ENCODE data around the gene CLVS2. TPM values are rescaled to one million over a fixed set of nuclear protein-coding genes. Genes with fewer than 3 reads are reported as not detected.
A peak's percentile ranks its signal among the peaks of the same experiment; 100 is the strongest.

Gene CLVS2
- total RNA-seq, 1 experiment from 2014 or later: not detected

GRCh38 chr6:123085403-123085802 is 89.4 kb downstream of the CLVS2 start:
- intact Hi-C loops (cut with micrococcal nuclease; ENCODE audit: unreplicated experiment): no loop called here
- Mint-ChIP-seq H3K4me1 (ENCODE audit: low read depth, unreplicated experiment) (peaks cover 8% of the 10 kb centered on the region), H3K27me3 (ENCODE audit: unreplicated experiment) (no peaks in the 10 kb centered on the region), H3K27ac (ENCODE audit: unreplicated experiment) (no peak overlapping the region), H3K36me3 (ENCODE audit: insufficient read depth, unreplicated experiment) (no peaks in the 10 kb centered on the region), H3K9me3 (ENCODE audit: low read depth, unreplicated experiment) (no peaks in the 10 kb centered on the region), H3K4me3 (ENCODE audit: low read depth, unreplicated experiment) (no peak overlapping the region)
- no peak for DNase-seq
- CTCF ChIA-PET: no interaction called here
- no peak for TF ChIP-seq CTCF (IDR thresholded peaks at IDR 0.05; ENCODE audit: unreplicated experiment)
- BruUV-seq (replicated peaks): no TSS peak

DNA sequence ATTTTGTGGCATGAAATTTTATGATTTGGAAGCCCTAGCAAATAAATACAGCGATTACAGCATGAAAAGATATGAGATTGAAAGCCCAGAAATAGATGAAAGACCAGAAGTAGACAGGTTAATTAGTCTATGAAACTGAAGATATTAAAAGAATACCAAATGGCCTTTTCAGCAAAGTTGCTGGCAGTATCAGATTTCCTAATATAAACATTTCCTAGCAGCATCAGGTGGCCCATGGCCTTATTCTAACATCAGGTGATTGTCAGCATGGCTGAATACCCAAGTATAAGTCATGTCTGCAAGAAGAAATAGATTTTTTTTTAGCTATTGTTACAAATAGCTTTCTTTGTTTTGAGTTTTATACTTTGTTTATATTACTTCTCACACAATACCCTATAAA is 93.2 kb downstream of the CLVS2 start:
- Mint-ChIP-seq H3K27ac (ENCODE audit: unreplicated experiment) (no peak overlapping the region), H3K36me3 (ENCODE audit: insufficient read depth, unreplicated experiment) (no peaks in the 10 kb centered on the region), H3K9me3 (ENCODE audit: low read depth, unreplicated experiment) (no peaks in the 10 kb centered on the region), H3K4me1 (ENCODE audit: low read depth, unreplicated experiment) (peaks cover 32% of the 10 kb centered on the region), H3K27me3 (ENCODE audit: unreplicated experiment) (no peaks in the 10 kb centered on the region), H3K4me3 (ENCODE audit: low read depth, unreplicated experiment) (no peak overlapping the region)
- TF ChIP-seq CTCF (IDR thresholded peaks at IDR 0.05; ENCODE audit: unreplicated experiment): no peak
- CTCF ChIA-PET: no interaction called here
- no peak for DNase-seq
- BruUV-seq (replicated peaks): no TSS peak
- intact Hi-C loops (cut with micrococcal nuclease; ENCODE audit: unreplicated experiment): no loop called here

- Mint-ChIP-seq H3K4me3 (ENCODE audit: low read depth, unreplicated experiment) (peak overlapping the region; percentile 32), H3K27ac (ENCODE audit: unreplicated experiment) (peak overlapping the region; percentile 82), H3K9me3 (ENCODE audit: low read depth, unreplicated experiment) (no peaks in the 10 kb centered on the region), H3K36me3 (ENCODE audit: insufficient read depth, unreplicated experiment) (no peaks in the 10 kb centered on the region), H3K27me3 (ENCODE audit: unreplicated experiment) (no peaks in the 10 kb centered on the region), H3K4me1 (ENCODE audit: low read depth, unreplicated experiment) (peaks cover 32% of the 10 kb centered on the region)
- CTCF ChIA-PET: interaction anchor here (0.8 kb wide), 1 partner anchor 14 kb away, joined by 3 read pairs; no protein-coding TSS in a partner anchor
- intact Hi-C loops (cut with micrococcal nuclease; ENCODE audit: unreplicated experiment): no loop called here
- no peak for TF ChIP-seq CTCF (IDR thresholded peaks at IDR 0.05; ENCODE audit: unreplicated experiment)
- DNase-seq: peak; percentile 23
- no TSS peak for BruUV-seq (replicated peaks)
Measured at GRCh38 chr6:123091091-123091895, 95.3 kb downstream of the CLVS2 start.

DNA sequence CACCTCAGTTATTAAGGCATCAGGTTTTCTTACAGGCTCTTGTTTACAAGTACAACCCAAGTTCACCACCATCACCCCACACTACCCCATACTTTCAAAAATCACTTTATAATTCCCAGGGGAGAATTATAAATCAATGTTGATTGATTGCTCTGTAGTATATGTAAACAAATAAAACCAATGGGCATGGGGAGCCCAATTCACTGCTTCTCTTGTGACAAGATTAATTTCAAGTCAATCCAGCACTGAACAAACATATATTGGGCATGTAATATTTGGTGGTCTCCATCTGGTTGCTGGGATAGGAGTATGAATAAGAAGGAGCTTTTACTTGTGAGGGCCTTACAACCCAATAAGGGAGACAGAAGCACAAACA is 95.8 kb downstream of the CLVS2 start:
- no TSS peak for BruUV-seq (replicated peaks)
- Mint-ChIP-seq H3K9me3 (ENCODE audit: low read depth, unreplicated experiment) (no peaks in the 10 kb centered on the region), H3K36me3 (ENCODE audit: insufficient read depth, unreplicated experiment) (no peaks in the 10 kb centered on the region), H3K4me3 (ENCODE audit: low read depth, unreplicated experiment) (no peak overlapping the region), H3K4me1 (ENCODE audit: low read depth, unreplicated experiment) (peaks cover 32% of the 10 kb centered on the region), H3K27me3 (ENCODE audit: unreplicated experiment) (no peaks in the 10 kb centered on the region), H3K27ac (ENCODE audit: unreplicated experiment) (peak overlapping the region; percentile 82)
- no peak for TF ChIP-seq CTCF (IDR thresholded peaks at IDR 0.05; ENCODE audit: unreplicated experiment)
- CTCF ChIA-PET: no interaction called here
- intact Hi-C loops (cut with micrococcal nuclease; ENCODE audit: unreplicated experiment): no loop called here
- no peak for DNase-seq
